Endothelial cell of umbilical vein (primary cell): Measurements from ENCODE around the gene RALGPS2. TPM values are rescaled to one million over a fixed set of nuclear protein-coding genes. Genes with fewer than 3 reads are reported as not detected.

ENCODE experiments used
- BruUV-seq: library from RNA; stranded (reverse); fragments of 400-500 nt; replicated peaks from 2 replicates; lab custom pipeline; 2021; lab: Mats Ljungman, UMichigan
- CTCF ChIA-PET: fragments of 300-600, 350-600 bp; sonication (Branson Sonifier 250); formaldehyde crosslinking; loops from one replicate; lab custom pipeline; 2021; ENCODE audit warnings: antibody characterized with exemption, inconsistent platforms; lab: Charles Lee
- POLR2A ChIA-PET: fragments of 300-600, 350-600 bp; sonication (Branson Sonifier 250); formaldehyde crosslinking; loops from one replicate; lab custom pipeline; 2021; ENCODE audit warnings: antibody characterized with exemption, inconsistent platforms; lab: Charles Lee
- DNase-seq: peaks from one replicate; pipeline ENCODE4 v3.0.0-alpha.2; 2011; ENCODE audit warnings: low read depth, low spot score
- FAIRE-seq: peaks from 2 replicates; lab custom pipeline; 2011; peaks lifted over from hg19 to GRCh38; lab: Jason Lieb, UNC
- H2AFZ ChIP-seq: 2 replicates; pipeline ENCODE4 v1.6.0; 2012; ENCODE audit warnings: low read depth, low read length, control low read depth, inconsistent platforms
- H3K27ac ChIP-seq: 2 replicates; pipeline ENCODE4 v1.5.1; 2011; ENCODE audit warnings: low read depth, mild to moderate bottlenecking, control low read depth, low read length, moderate library complexity; ENCODE audit not compliant: insufficient read depth
- H3K27me3 ChIP-seq, 2 experiments: 2 replicates each; pipeline versions ENCODE4 v1.6.0 to v1.6.1; 2011; ENCODE audit warnings: low read length in 2 of 2, mixed read lengths in 1 of 2; ENCODE audit not compliant: control insufficient read depth in 2 of 2, insufficient read depth in 2 of 2
- H3K36me3 ChIP-seq, 2 experiments: 2 replicates in 1 of 2; 3 replicates in 1 of 2; pipeline ENCODE4 v1.5.1; 2011; ENCODE audit warnings: low read length in 2 of 2, mild to moderate bottlenecking in 1 of 2, moderate library complexity in 1 of 2; ENCODE audit not compliant: control insufficient read depth in 2 of 2, insufficient read depth in 2 of 2; ENCODE audit errors: extremely low read depth in 1 of 2
- H3K4me1 ChIP-seq: 3 replicates; pipeline ENCODE4 v1.5.1; 2011; ENCODE audit warnings: mild to moderate bottlenecking, low read length; ENCODE audit not compliant: control insufficient read depth, insufficient read depth; ENCODE audit errors: extremely low read depth
- H3K4me2 ChIP-seq: 2 replicates; pipeline ENCODE4 v1.6.1; 2011; ENCODE audit warnings: low read length, control low read depth, mixed read lengths; ENCODE audit not compliant: insufficient read depth
- H3K4me3 ChIP-seq, 3 experiments: fragments of 200-600 bp in 1 of 3; sonication (generic), shearing (Covaris generic) in 1 of 3; replicated peaks in 1 of 3; 2 replicates each; pipeline ENCODE4 v1.5.1; 2011 to 2016; ENCODE audit warnings: control low read depth in 3 of 3, low read length in 3 of 3, mild to moderate bottlenecking in 2 of 3, inconsistent platforms in 1 of 3, low read depth in 1 of 3, moderate library complexity in 1 of 3; ENCODE audit not compliant: insufficient read depth in 1 of 3
- H3K79me2 ChIP-seq: 2 replicates; pipeline ENCODE4 v1.6.0; 2012; ENCODE audit warnings: low read length, inconsistent platforms; ENCODE audit not compliant: control insufficient read depth, insufficient read depth
- H3K9ac ChIP-seq: replicated peaks from 2 replicates; pipeline ENCODE3; 2011; ENCODE audit warnings: low read length, control low read depth; ENCODE audit not compliant: insufficient read depth; ENCODE audit errors: extremely low read depth
- H3K9me1 ChIP-seq: replicated peaks from 3 replicates; pipeline ENCODE4 v1.6.0; 2011; ENCODE audit warnings: mild to moderate bottlenecking, low read length; ENCODE audit not compliant: control insufficient read depth, insufficient read depth; ENCODE audit errors: extremely low read depth
- H3K9me3 ChIP-seq: replicated peaks from 2 replicates; pipeline ENCODE4 v1.5.1; 2012; ENCODE audit warnings: low read length, inconsistent platforms; ENCODE audit not compliant: control insufficient read depth, insufficient read depth
- H4K20me1 ChIP-seq: replicated peaks from 2 replicates; pipeline ENCODE3; 2011; ENCODE audit warnings: mild to moderate bottlenecking, low read length; ENCODE audit not compliant: control insufficient read depth, insufficient read depth; ENCODE audit errors: extremely low read depth
- CTCF ChIP-seq, 2 donors: IDR thresholded peaks; 1 replicate in 1 of 2; 2 replicates in 1 of 2; pipeline ENCODE4 v1.5.1; 2011; ENCODE audit warnings: low read length in 2 of 2, mild to moderate bottlenecking in 2 of 2, moderate library complexity in 2 of 2, control low read depth in 1 of 2, inconsistent platforms in 1 of 2, low read depth in 1 of 2; ENCODE audit not compliant: insufficient read depth in 1 of 2; ENCODE audit errors: extremely low read depth in 1 of 2
- EZH2 ChIP-seq: IDR thresholded peaks from 2 replicates; pipeline ENCODE4 v1.6.1; 2012; ENCODE audit warnings: borderline replicate concordance, low read depth, mild to moderate bottlenecking, moderate library complexity, low read length, inconsistent platforms; ENCODE audit not compliant: severe bottlenecking
- FOS ChIP-seq: IDR thresholded peaks from 2 replicates; pipeline ENCODE4 v1.6.1; 2011; ENCODE audit warnings: mild to moderate bottlenecking, low read length, moderate library complexity, borderline replicate concordance; ENCODE audit not compliant: insufficient read depth
- GATA2 ChIP-seq: IDR thresholded peaks from 2 replicates; pipeline ENCODE4 v1.7.0; 2011; ENCODE audit warnings: low read depth, mild to moderate bottlenecking, moderate library complexity, mixed read lengths, low read length; ENCODE audit not compliant: insufficient read length, insufficient read depth
- JUN ChIP-seq: IDR thresholded peaks from 2 replicates; pipeline ENCODE4 v1.6.1; 2011; ENCODE audit warnings: borderline replicate concordance, low read depth; ENCODE audit not compliant: insufficient read length, insufficient read depth
- MYC ChIP-seq: IDR thresholded peaks from one replicate; pipeline ENCODE4 v1.6.1; 2011; ENCODE audit warnings: mild to moderate bottlenecking, low read depth, low read length
- POLR2A ChIP-seq: IDR thresholded peaks from 2 replicates; pipeline ENCODE4 v1.6.1; 2012; ENCODE audit warnings: low read depth, mild to moderate bottlenecking, control low read depth, low read length
- POLR2AphosphoS5 ChIP-seq: IDR thresholded peaks from 2 replicates; pipeline ENCODE4 v1.6.1; 2012; ENCODE audit warnings: low read depth, mild to moderate bottlenecking, control low read depth, low read length, moderate library complexity; ENCODE audit not compliant: insufficient read depth
- dilution Hi-C: fragments of 300-500 bp; cut with MboI; formaldehyde crosslinking; loops from one replicate; pipeline ENCODE4 v1.15.0; 2019; ENCODE audit warnings: low sequenced_read_pairs; ENCODE audit not compliant: extremely low pct_ligation_motif_present
- intact Hi-C: fragments of 100-400 bp; cut with micrococcal nuclease; formaldehyde crosslinking; loops from one replicate; pipeline ENCODE4 v1.10.0; 2022
- polyA plus RNA-seq, 4 experiments: library from polyadenylated mRNA; depleted of rRNA in 3 of 4; stranded (reverse) in 3 of 4; unstranded in 1 of 4; fragments of >200 nt; gene quantifications; 2 replicates each; pipeline versions ENCODE4 v1.2.1 to v1.2.3, GENCODE V29; 2011 to 2012; ENCODE audit warnings: missing spikeins in 1 of 4
- total RNA-seq: library from RNA; stranded (reverse); gene quantifications from 2 replicates; pipeline ENCODE4 v1.2.3, GENCODE V29; 2021
- TF ChIP-seq, protein P1 (sequence below): IDR thresholded peaks from 2 replicates; pipeline ENCODE4 v1.6.1; 2011; ENCODE audit not compliant: insufficient read depth, insufficient read length

The RALGPS2 gene
- total and polyA plus RNA-seq, 2 donors (not counting 3 experiments of a cell fraction or from before 2014, with no cell fraction given) = 4.6 to 27.7 TPM

GRCh38 chr1:178704833-178705232 lies 20.2 kb upstream of the RALGPS2 start:
- BruUV-seq = no TSS peak
- FAIRE-seq = no peak
- Histone ChIP-seq H3K79me2 (no peaks in the 10 kb centered on the region), H3K9me3 (no peaks in the 10 kb centered on the region), H3K27ac (no peak overlapping the region), H3K4me2 (no peak overlapping the region), H3K36me3 (no peaks in the 10 kb centered on the region), H3K4me3 (no peak overlapping the region), H2AFZ (no peak overlapping the region), H3K9ac (no peak overlapping the region), H4K20me1 (no peaks in the 10 kb centered on the region), H3K27me3 (no peaks in the 10 kb centered on the region), H3K9me1 (no peaks in the 10 kb centered on the region), H3K4me1 (no peaks in the 10 kb centered on the region)
- intact Hi-C loops = no loop called here
- CTCF ChIA-PET = interaction anchor here (3.0 kb wide), 1 partner anchor 14 kb away, joined by 8 read pairs; no protein-coding TSS in a partner anchor
- POLR2A ChIA-PET = no interaction called here
- no peak for TF ChIP-seq POLR2A
- no peak for TF ChIP-seq JUN
- TF ChIP-seq FOS = no peak
- no peak for TF ChIP-seq EZH2
- DNase-seq = no peak
- dilution Hi-C loops = no loop called here

- Histone ChIP-seq H4K20me1 (no peaks in the 10 kb centered on the region), H3K79me2 (no peaks in the 10 kb centered on the region), H2AFZ (no peak overlapping the region), H3K4me1 (no peaks in the 10 kb centered on the region), H3K9ac (no peak overlapping the region), H3K27me3 (no peaks in the 10 kb centered on the region), H3K9me1 (no peaks in the 10 kb centered on the region), H3K9me3 (no peaks in the 10 kb centered on the region), H3K4me2 (no peak overlapping the region), H3K36me3 (no peaks in the 10 kb centered on the region), H3K4me3 (no peak overlapping the region), H3K27ac (no peak overlapping the region)
- intact Hi-C loops (no loop called here), dilution Hi-C loops (no loop called here)
- ChIA-PET CTCF (interaction anchor here (1.1 to 3.0 kb wide), 4 partner anchors 12 to 47 kb away, joined by 3 to 8 read pairs (median 4); no protein-coding TSS in a partner anchor), POLR2A (no interaction called here)
- FAIRE-seq (no peak), DNase-seq (no peak)
- TF ChIP-seq JUN (no peak), EZH2 (no peak), POLR2AphosphoS5 (no peak), FOS (no peak), MYC (no peak), POLR2A (no peak), CTCF (IDR thresholded peaks at IDR 0.05; ENCODE audit: extremely low read depth in 1 of 2, insufficient read depth in 1 of 2, low read depth in 1 of 2, low read length in 2 of 2) (no peak), GATA2 (no peak)
- TF ChIP-seq, protein P1, sequence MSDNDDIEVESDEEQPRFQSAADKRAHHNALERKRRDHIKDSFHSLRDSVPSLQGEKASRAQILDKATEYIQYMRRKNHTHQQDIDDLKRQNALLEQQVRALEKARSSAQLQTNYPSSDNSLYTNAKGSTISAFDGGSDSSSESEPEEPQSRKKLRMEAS = no peak
- BruUV-seq = no TSS peak
Measured at GRCh38 chr1:178706432-178706831, 18.6 kb upstream of the RALGPS2 start.
